ENCODE results near the gene KCNJ10. TPM values are rescaled to one million over a fixed set of nuclear protein-coding genes. Genes with fewer than 3 reads are reported as not detected.

Gene KCNJ10
- total and polyA plus RNA-seq, 2 of the 13 experiments (the other 11 are each of a cell fraction or from before 2014, with no cell fraction given): 4.4 to 10.3 TPM

- TF ChIP-seq, protein P1, sequence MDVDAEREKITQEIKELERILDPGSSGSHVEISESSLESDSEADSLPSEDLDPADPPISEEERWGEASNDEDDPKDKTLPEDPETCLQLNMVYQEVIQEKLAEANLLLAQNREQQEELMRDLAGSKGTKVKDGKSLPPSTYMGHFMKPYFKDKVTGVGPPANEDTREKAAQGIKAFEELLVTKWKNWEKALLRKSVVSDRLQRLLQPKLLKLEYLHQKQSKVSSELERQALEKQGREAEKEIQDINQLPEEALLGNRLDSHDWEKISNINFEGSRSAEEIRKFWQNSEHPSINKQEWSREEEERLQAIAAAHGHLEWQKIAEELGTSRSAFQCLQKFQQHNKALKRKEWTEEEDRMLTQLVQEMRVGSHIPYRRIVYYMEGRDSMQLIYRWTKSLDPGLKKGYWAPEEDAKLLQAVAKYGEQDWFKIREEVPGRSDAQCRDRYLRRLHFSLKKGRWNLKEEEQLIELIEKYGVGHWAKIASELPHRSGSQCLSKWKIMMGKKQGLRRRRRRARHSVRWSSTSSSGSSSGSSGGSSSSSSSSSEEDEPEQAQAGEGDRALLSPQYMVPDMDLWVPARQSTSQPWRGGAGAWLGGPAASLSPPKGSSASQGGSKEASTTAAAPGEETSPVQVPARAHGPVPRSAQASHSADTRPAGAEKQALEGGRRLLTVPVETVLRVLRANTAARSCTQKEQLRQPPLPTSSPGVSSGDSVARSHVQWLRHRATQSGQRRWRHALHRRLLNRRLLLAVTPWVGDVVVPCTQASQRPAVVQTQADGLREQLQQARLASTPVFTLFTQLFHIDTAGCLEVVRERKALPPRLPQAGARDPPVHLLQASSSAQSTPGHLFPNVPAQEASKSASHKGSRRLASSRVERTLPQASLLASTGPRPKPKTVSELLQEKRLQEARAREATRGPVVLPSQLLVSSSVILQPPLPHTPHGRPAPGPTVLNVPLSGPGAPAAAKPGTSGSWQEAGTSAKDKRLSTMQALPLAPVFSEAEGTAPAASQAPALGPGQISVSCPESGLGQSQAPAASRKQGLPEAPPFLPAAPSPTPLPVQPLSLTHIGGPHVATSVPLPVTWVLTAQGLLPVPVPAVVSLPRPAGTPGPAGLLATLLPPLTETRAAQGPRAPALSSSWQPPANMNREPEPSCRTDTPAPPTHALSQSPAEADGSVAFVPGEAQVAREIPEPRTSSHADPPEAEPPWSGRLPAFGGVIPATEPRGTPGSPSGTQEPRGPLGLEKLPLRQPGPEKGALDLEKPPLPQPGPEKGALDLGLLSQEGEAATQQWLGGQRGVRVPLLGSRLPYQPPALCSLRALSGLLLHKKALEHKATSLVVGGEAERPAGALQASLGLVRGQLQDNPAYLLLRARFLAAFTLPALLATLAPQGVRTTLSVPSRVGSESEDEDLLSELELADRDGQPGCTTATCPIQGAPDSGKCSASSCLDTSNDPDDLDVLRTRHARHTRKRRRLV (CRISPR knock-in tag; IDR thresholded peaks at IDR 0.05): 0 out of 2 replicates have a peak, but pooled peaks have one; percentile 42
- no peak for TF ChIP-seq KDM3A (CRISPR knock-in tag; IDR thresholded peaks at IDR 0.05; ENCODE audit: low read depth)
- TF ChIP-seq, protein P2, sequence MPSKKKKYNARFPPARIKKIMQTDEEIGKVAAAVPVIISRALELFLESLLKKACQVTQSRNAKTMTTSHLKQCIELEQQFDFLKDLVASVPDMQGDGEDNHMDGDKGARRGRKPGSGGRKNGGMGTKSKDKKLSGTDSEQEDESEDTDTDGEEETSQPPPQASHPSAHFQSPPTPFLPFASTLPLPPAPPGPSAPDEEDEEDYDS (CRISPR knock-in tag; IDR thresholded peaks at IDR 0.05): peak; percentile 27; the same call in 1 of the 2 replicates
- TF ChIP-seq, protein P3, sequence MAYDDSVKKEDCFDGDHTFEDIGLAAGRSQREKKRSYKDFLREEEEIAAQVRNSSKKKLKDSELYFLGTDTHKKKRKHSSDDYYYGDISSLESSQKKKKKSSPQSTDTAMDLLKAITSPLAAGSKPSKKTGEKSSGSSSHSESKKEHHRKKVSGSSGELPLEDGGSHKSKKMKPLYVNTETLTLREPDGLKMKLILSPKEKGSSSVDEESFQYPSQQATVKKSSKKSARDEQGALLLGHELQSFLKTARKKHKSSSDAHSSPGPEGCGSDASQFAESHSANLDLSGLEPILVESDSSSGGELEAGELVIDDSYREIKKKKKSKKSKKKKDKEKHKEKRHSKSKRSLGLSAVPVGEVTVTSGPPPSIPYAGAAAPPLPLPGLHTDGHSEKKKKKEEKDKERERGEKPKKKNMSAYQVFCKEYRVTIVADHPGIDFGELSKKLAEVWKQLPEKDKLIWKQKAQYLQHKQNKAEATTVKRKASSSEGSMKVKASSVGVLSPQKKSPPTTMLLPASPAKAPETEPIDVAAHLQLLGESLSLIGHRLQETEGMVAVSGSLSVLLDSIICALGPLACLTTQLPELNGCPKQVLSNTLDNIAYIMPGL (CRISPR knock-in tag; IDR thresholded peaks at IDR 0.05; ENCODE audit: borderline replicate concordance in 1 of 2, low read depth in 1 of 2): peak in 1 of 2 experiments; percentile 48; a peak in 1 of 4 replicates
- TF ChIP-seq TEF (CRISPR knock-in tag; IDR thresholded peaks at IDR 0.05): no peak
- TF ChIP-seq, protein P4, sequence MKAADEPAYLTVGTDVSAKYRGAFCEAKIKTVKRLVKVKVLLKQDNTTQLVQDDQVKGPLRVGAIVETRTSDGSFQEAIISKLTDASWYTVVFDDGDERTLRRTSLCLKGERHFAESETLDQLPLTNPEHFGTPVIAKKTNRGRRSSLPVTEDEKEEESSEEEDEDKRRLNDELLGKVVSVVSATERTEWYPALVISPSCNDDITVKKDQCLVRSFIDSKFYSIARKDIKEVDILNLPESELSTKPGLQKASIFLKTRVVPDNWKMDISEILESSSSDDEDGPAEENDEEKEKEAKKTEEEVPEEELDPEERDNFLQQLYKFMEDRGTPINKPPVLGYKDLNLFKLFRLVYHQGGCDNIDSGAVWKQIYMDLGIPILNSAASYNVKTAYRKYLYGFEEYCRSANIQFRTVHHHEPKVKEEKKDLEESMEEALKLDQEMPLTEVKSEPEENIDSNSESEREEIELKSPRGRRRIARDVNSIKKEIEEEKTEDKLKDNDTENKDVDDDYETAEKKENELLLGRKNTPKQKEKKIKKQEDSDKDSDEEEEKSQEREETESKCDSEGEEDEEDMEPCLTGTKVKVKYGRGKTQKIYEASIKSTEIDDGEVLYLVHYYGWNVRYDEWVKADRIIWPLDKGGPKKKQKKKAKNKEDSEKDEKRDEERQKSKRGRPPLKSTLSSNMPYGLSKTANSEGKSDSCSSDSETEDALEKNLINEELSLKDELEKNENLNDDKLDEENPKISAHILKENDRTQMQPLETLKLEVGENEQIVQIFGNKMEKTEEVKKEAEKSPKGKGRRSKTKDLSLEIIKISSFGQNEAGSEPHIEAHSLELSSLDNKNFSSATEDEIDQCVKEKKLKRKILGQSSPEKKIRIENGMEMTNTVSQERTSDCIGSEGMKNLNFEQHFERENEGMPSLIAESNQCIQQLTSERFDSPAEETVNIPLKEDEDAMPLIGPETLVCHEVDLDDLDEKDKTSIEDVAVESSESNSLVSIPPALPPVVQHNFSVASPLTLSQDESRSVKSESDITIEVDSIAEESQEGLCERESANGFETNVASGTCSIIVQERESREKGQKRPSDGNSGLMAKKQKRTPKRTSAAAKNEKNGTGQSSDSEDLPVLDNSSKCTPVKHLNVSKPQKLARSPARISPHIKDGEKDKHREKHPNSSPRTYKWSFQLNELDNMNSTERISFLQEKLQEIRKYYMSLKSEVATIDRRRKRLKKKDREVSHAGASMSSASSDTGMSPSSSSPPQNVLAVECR (CRISPR knock-in tag; IDR thresholded peaks at IDR 0.05; ENCODE audit: borderline replicate concordance): peak; percentile 56; the same call in 1 of the 2 replicates
- TF ChIP-seq RBFOX2 (IDR thresholded peaks at IDR 0.05; ENCODE audit: low read depth, low read length): peak; percentile 54; the same call in 1 of the 2 replicates
- no peak for TF ChIP-seq TSC22D2 (CRISPR knock-in tag; IDR thresholded peaks at IDR 0.05; ENCODE audit: borderline replicate concordance)
- TF ChIP-seq PHF8 (CRISPR knock-in tag; IDR thresholded peaks at IDR 0.05): peak; percentile 27; the same call in 1 of the 2 replicates
Observed at GRCh38 chr1:160070243-160071163, 543 bp upstream of the KCNJ10 start (continued).

Data from HepG2 (cell line).